ENCODE measurements around the gene PDHX.

DNA sequence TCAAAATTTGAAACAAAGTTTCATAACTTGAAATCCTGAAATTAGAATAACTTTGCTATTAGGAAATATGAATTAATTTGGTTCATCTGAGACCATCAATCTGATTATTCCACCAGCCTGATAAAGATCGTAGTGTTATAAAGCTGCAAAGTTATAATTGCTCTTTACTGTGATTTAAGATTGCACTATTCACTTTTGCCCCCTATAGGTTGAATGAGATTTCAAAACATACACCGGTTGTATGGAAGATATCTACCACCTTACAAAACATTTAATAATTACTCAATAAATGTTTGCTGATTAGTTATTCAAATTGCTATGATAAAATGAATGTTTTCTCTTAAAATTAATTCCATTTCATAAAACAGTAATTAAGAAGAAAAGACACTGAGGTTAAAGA lies 26.3 kb upstream of the PDHX start:
- TF ChIP-seq CTCF (IDR thresholded peaks at IDR 0.05) (no peak), POLR2A (IDR thresholded peaks at IDR 0.05) (no peak), EP300 (IDR thresholded peaks at IDR 0.05) (no peak)

All from ovary (tissue), 3 donors.